ENCODE measurements around the gene PLCL2.

- TF ChIP-seq EZH2phosphoT487 (IDR thresholded peaks at IDR 0.05; ENCODE audit: borderline replicate concordance, low read length): no peak
- no peak for TF ChIP-seq CTCF (IDR thresholded peaks at IDR 0.05; ENCODE audit: low read depth, low read length, poor library complexity, severe bottlenecking)
Observed at GRCh38 chr3:17089314-17089700, 204.6 kb downstream of the PLCL2 start.
